A673 (cell line): Measurements from ENCODE around the gene NXF1. TPM values are rescaled to one million over a fixed set of nuclear protein-coding genes. Genes with fewer than 3 reads are reported as not detected.
A peak's percentile ranks its signal among the peaks of the same experiment; 100 is the strongest.
"Not testable (repeated sequence)": the region's sequence is repeated elsewhere in the genome, so short reads cannot be mapped to it uniquely, and the experiment has no call there.

Experiments
- BruUV-seq: library from RNA; stranded (reverse); fragments of 400-500 nt; replicated peaks from 2 replicates; lab custom pipeline; 2021; lab: Mats Ljungman, UMichigan
- CTCF ChIA-PET: fragments of 300-600 bp; sonication (Branson Sonifier 250); formaldehyde crosslinking; loops from one replicate; lab custom pipeline; 2022; ENCODE audit warnings: antibody characterized with exemption; lab: Charles Lee
- POLR2A ChIA-PET: fragments of 300-600 bp; sonication (Branson Sonifier 250); formaldehyde crosslinking; loops from one replicate; lab custom pipeline; 2022; ENCODE audit warnings: antibody characterized with exemption; ENCODE audit not compliant: low non-redundant PET; lab: Charles Lee
- DNase-seq: peaks from one replicate; pipeline ENCODE4 v3.0.0-alpha.2; 2015; ENCODE audit warnings: low spot score
- H3K27ac ChIP-seq: fragments of 200-600 bp; sonication (generic); 2 replicates; pipeline ENCODE4 v1.5.1; 2016; ENCODE audit warnings: mixed run types, low read depth, mild to moderate bottlenecking, mixed read lengths, antibody characterized with exemption, low read length; ENCODE audit not compliant: poor library complexity, severe bottlenecking
- H3K27me3 ChIP-seq: fragments of 200-600 bp; sonication (generic); replicated peaks from 2 replicates; pipeline ENCODE4 v1.6.1; 2017; ENCODE audit warnings: mixed run types, low read depth, mild to moderate bottlenecking, mixed read lengths, antibody characterized with exemption, low read length; ENCODE audit not compliant: insufficient read depth, poor library complexity
- H3K36me3 ChIP-seq: fragments of 200-600 bp; sonication (generic); 2 replicates; pipeline ENCODE4 v1.6.1; 2016; ENCODE audit warnings: mixed run types, mild to moderate bottlenecking, mixed read lengths, antibody characterized with exemption, low read length; ENCODE audit not compliant: insufficient read depth, poor library complexity, severe bottlenecking
- H3K4me1 ChIP-seq: fragments of 200-600 bp; sonication (generic); 2 replicates; pipeline ENCODE4 v1.6.1; 2017; ENCODE audit warnings: mixed run types, mild to moderate bottlenecking, mixed read lengths, antibody characterized with exemption, low read length; ENCODE audit not compliant: insufficient read depth, poor library complexity, severe bottlenecking
- H3K4me3 ChIP-seq: fragments of 200-600 bp; sonication (generic); 2 replicates; pipeline ENCODE4 v1.5.1; 2016; ENCODE audit warnings: low read depth, mixed run types, mild to moderate bottlenecking, mixed read lengths, low read length; ENCODE audit not compliant: poor library complexity, severe bottlenecking
- H3K9me3 ChIP-seq: fragments of 200-600 bp; sonication (generic); 2 replicates; pipeline ENCODE4 v1.6.1; 2016; ENCODE audit warnings: mixed run types, low read depth, mild to moderate bottlenecking, mixed read lengths, antibody characterized with exemption, low read length; ENCODE audit not compliant: poor library complexity, severe bottlenecking
- CTCF ChIP-seq: fragments of 300-800, 200-600 bp; sonication (generic); conservative IDR thresholded peaks from 2 replicates; pipeline ENCODE4 v1.5.1; 2017; ENCODE audit warnings: low read depth, mild to moderate bottlenecking, antibody characterized with exemption, low read length, moderate library complexity, mixed read lengths
- EZH2 ChIP-seq: fragments of 200-600 bp; sonication (generic); IDR thresholded peaks from 2 replicates; pipeline ENCODE4 v1.6.1; 2017; ENCODE audit warnings: borderline replicate concordance, low read depth, mild to moderate bottlenecking, mixed read lengths, antibody characterized with exemption, low read length; ENCODE audit not compliant: poor library complexity, severe bottlenecking
- intact Hi-C: fragments of 100-400 bp; cut with micrococcal nuclease; formaldehyde crosslinking; loops from one replicate; pipeline ENCODE4 v1.10.0; 2022; ENCODE audit not compliant: unreplicated experiment
- total RNA-seq: library from RNA; stranded (reverse); gene quantifications from 2 replicates; pipeline ENCODE4 v1.2.3, GENCODE V29; 2021

NXF1 gene
- total RNA-seq, 1 experiment from 2014 or later: 82.0 TPM

GRCh38 chr11:62752994-62753735 lies 52.1 kb downstream of the NXF1 start:
- H3K4me1 ChIP-seq: peaks cover 6% of the 10 kb centered on the region
- ChIA-PET POLR2A (interaction anchor here (0.5 to 1.1 kb wide), 6 partner anchors 18 to 1109 kb away, joined by 3 to 23 read pairs (median 5); partner anchors contain the start of genes C11orf98, CSKMT, HNRNPUL2 and TAF6L), CTCF (interaction anchor here (0.6 to 1.4 kb wide), 4 partner anchors 33 to 358 kb away, joined by 3 to 6 read pairs (median 4); partner anchors contain the start of gene SLC3A2)
- TSS peak; percentile 85 for BruUV-seq
- TF ChIP-seq CTCF (no peak), EZH2 (no peak)
- peak overlapping the region; percentile 88 for H3K27ac ChIP-seq
- H3K36me3 ChIP-seq: peaks cover 4% of the 10 kb centered on the region
- peak overlapping the region; percentile 62 for H3K4me3 ChIP-seq
- no peaks in the 10 kb centered on the region for H3K9me3 ChIP-seq
- intact Hi-C loops: no loop called here
- no peak for DNase-seq
- no peaks in the 10 kb centered on the region for H3K27me3 ChIP-seq

- POLR2A ChIA-PET: no interaction called here
- no peak for DNase-seq
- Histone ChIP-seq H3K4me1 (peaks cover 6% of the 10 kb centered on the region), H3K27me3 (no peaks in the 10 kb centered on the region), H3K9me3 (no peaks in the 10 kb centered on the region), H3K4me3 (no peak overlapping the region), H3K27ac (no peak overlapping the region), H3K36me3 (peaks cover 4% of the 10 kb centered on the region)
- TF ChIP-seq CTCF (no peak), EZH2 (no peak)
- intact Hi-C loops: no loop called here
- BruUV-seq: no TSS peak
- CTCF ChIA-PET: no interaction called here
Observed at GRCh38 chr11:62752177-62752785, 53.0 kb downstream of the NXF1 start.

GRCh38 chr11:62749931-62750330 lies 55.3 kb downstream of the NXF1 start:
- POLR2A ChIA-PET, BruUV-seq, intact Hi-C loops, H3K9me3 ChIP-seq, H3K4me3 ChIP-seq, H3K4me1 ChIP-seq, H3K27me3 ChIP-seq, H3K27ac ChIP-seq, H3K36me3 ChIP-seq, DNase-seq: not testable (repeated sequence)
- CTCF ChIA-PET: interaction anchor here (0.7 kb wide), 1 partner anchor 242 kb away, joined by 10 read pairs; no protein-coding TSS in a partner anchor
